Kidney (tissue), 14 donors: ENCODE results near the gene HHLA2. TPM values are rescaled to one million over a fixed set of nuclear protein-coding genes. Genes with fewer than 3 reads are reported as not detected.

Experiments used
- DNase-seq, 5 donors: peaks; one replicate each; pipeline ENCODE4 v3.0.0-alpha.2; 2013 to 2020
- FAIRE-seq: peaks from 2 replicates; lab custom pipeline; 2012; peaks lifted over from hg19 to GRCh38; lab: Jason Lieb, UNC
- H3K27ac ChIP-seq, 2 donors: one replicate each; pipeline ENCODE4 v1.7.0; 2013; ENCODE audit warnings: low read depth in 2 of 2, low read length in 2 of 2, inconsistent platforms in 1 of 2
- H3K27me3 ChIP-seq: one replicate; pipeline ENCODE4 v1.7.1; 2013; ENCODE audit warnings: low read length, inconsistent platforms; ENCODE audit not compliant: control insufficient read depth, insufficient read depth
- H3K36me3 ChIP-seq, 3 donors: one replicate each; pipeline versions ENCODE4 v1.7.0 to v1.7.1; 2013; ENCODE audit warnings: low read length in 3 of 3, control low read depth in 1 of 3, inconsistent platforms in 1 of 3; ENCODE audit not compliant: insufficient read depth in 3 of 3, control insufficient read depth in 2 of 3
- H3K4me1 ChIP-seq, 3 donors: one replicate each; pipeline versions ENCODE4 v1.7.0 to v1.7.1; 2013; ENCODE audit warnings: low read length in 3 of 3, inconsistent platforms in 1 of 3, low read depth in 1 of 3; ENCODE audit not compliant: control insufficient read depth in 2 of 3, insufficient read depth in 2 of 3
- H3K4me3 ChIP-seq, 3 donors: one replicate each; pipeline versions ENCODE4 v1.7.0 to v1.8.1; 2013; ENCODE audit warnings: low read length in 3 of 3, control low read depth in 1 of 3, inconsistent platforms in 1 of 3
- H3K9ac ChIP-seq, 3 donors: one replicate each; pipeline versions ENCODE4 v1.7.0 to v1.7.1; 2013; ENCODE audit warnings: low read length in 3 of 3, control low read depth in 1 of 3, inconsistent platforms in 1 of 3
- H3K9me3 ChIP-seq, 3 donors: one replicate each; pipeline versions ENCODE4 v1.7.0 to v1.7.1; 2013; ENCODE audit warnings: low read length in 3 of 3, control low read depth in 1 of 3, inconsistent platforms in 1 of 3; ENCODE audit not compliant: control insufficient read depth in 2 of 3, insufficient read depth in 1 of 3
- CTCF ChIP-seq: IDR thresholded peaks from 3 replicates; pipeline ENCODE4 v1.5.1; 2012; ENCODE audit warnings: mild to moderate bottlenecking, moderate library complexity, borderline replicate concordance; ENCODE audit not compliant: insufficient read depth; ENCODE audit errors: extremely low read depth
- intact Hi-C: fragments of 100-400 bp; cut with DNase I; formaldehyde crosslinking; loops from one replicate; pipeline ENCODE4 v1.11.1; 2022
- polyA plus RNA-seq: library from polyadenylated mRNA; stranded (reverse); fragments of 350-450 nt; fragmentation: Illumina TruSeq; extraction: RNeasy Lipid Tissue Mini Kit (QIAGEN cat#74804); gene quantifications from one replicate; pipeline ENCODE4 v1.2.3, GENCODE V29; 2014; ENCODE audit warnings: low read depth, low replicate concordance; ENCODE audit not compliant: insufficient read depth
- total RNA-seq: library from RNA; stranded (reverse); fragmentation: NEBNext Ultra II Directional; extraction: Animal tissue kit (Norgen Biotek cat#: 25700); gene quantifications from one replicate; pipeline ENCODE4 v1.2.1, GENCODE V29; 2021
- donor health status: control.
- donor health status: control.
- donor health status: control.
- donor health status: control.
- donor health status: control.
- donor health status: DM: yes; HTN: yes; CAD: no.
- donor health status: Normal renal cell carcinoma (clear cell type).

HHLA2 gene
- total and polyA plus RNA-seq, 2 donors from 2014 or later: 5.1 to 18.8 TPM

GRCh38 chr3:108328821-108329486 is 32.6 kb downstream of the HHLA2 start:
- DNase-seq (peak in 1 of 5 donors; percentile 17), FAIRE-seq (no peak)
- Histone ChIP-seq H3K27me3 (no peaks in the 10 kb centered on the region), H3K9ac (no peak overlapping the region), H3K4me3 (no peak overlapping the region), H3K27ac (no peak overlapping the region), H3K36me3 (no peaks in the 10 kb centered on the region), H3K4me1 (no peaks in the 10 kb centered on the region), H3K9me3 (no peaks in the 10 kb centered on the region)
- no peak for TF ChIP-seq CTCF
- intact Hi-C loops: no loop called here

- H3K4me1 ChIP-seq: no peaks in the 10 kb centered on the region
- no peak for TF ChIP-seq CTCF
- no peak overlapping the region for H3K9ac ChIP-seq
- no peaks in the 10 kb centered on the region for H3K36me3 ChIP-seq
- H3K9me3 ChIP-seq: no peaks in the 10 kb centered on the region
- FAIRE-seq (no peak), DNase-seq (no peak)
- no peaks in the 10 kb centered on the region for H3K27me3 ChIP-seq
- intact Hi-C loops: no loop called here
- no peak overlapping the region for H3K4me3 ChIP-seq
- H3K27ac ChIP-seq: no peak overlapping the region
These were observed 33.2 kb downstream of the HHLA2 start for GRCh38 chr3:108329508-108329907.

GRCh38 chr3:108329947-108330346 is 33.6 kb downstream of the HHLA2 start:
- TF ChIP-seq CTCF: no peak

GRCh38 chr3:108331792-108332191 is 35.4 kb downstream of the HHLA2 start:
- Histone ChIP-seq H3K9me3 (no peaks in the 10 kb centered on the region), H3K4me1 (no peaks in the 10 kb centered on the region), H3K4me3 (no peak overlapping the region), H3K27me3 (no peaks in the 10 kb centered on the region), H3K36me3 (no peaks in the 10 kb centered on the region), H3K27ac (no peak overlapping the region), H3K9ac (no peak overlapping the region)
- FAIRE-seq (no peak), DNase-seq (no peak)
- intact Hi-C loops: no loop called here
- TF ChIP-seq CTCF: no peak

More at GRCh38 chr3:108329947-108330346, 33.6 kb downstream of the HHLA2 start:
- H3K27me3 ChIP-seq: no peaks in the 10 kb centered on the region
- no peaks in the 10 kb centered on the region for H3K9me3 ChIP-seq
- DNase-seq: no peak
- no peaks in the 10 kb centered on the region for H3K4me1 ChIP-seq
- H3K9ac ChIP-seq: no peak overlapping the region
- intact Hi-C loops: no loop called here
- H3K36me3 ChIP-seq: no peaks in the 10 kb centered on the region
- H3K4me3 ChIP-seq: no peak overlapping the region
- no peak for FAIRE-seq
- H3K27ac ChIP-seq: no peak overlapping the region
